CD8-positive, alpha-beta memory T cell (primary cell): ENCODE measurements around the gene TTC31. TPM values are rescaled to one million over a fixed set of nuclear protein-coding genes. Genes with fewer than 3 reads are reported as not detected.

ENCODE experiments used
- CTCF ChIA-PET: fragments of 350-600 bp; sonication (Branson Sonifier 250); formaldehyde crosslinking; loops from one replicate; lab custom pipeline; 2021; ENCODE audit warnings: antibody characterized with exemption; lab: Charles Lee
- POLR2A ChIA-PET: fragments of 350-600 bp; sonication (Branson Sonifier 250); formaldehyde crosslinking; loops from one replicate; lab custom pipeline; 2021; ENCODE audit warnings: antibody characterized with exemption; lab: Charles Lee
- DNase-seq, 5 donors: peaks; one replicate each; pipeline versions ENCODE4 v3.0.0 to v3.0.0-alpha.2; 2020 to 2022; ENCODE audit warnings: mixed read lengths in 1 of 5
- H3K27ac ChIP-seq: one replicate; pipeline ENCODE4 v1.7.0; 2013; ENCODE audit warnings: low read depth, mild to moderate bottlenecking, low read length, moderate library complexity
- H3K27me3 ChIP-seq: 2 replicates; pipeline ENCODE4 v1.7.0; 2013; ENCODE audit warnings: low read length, mild to moderate bottlenecking; ENCODE audit not compliant: insufficient read depth, poor library complexity, severe bottlenecking
- H3K36me3 ChIP-seq: 2 replicates; pipeline ENCODE4 v1.7.0; 2013; ENCODE audit warnings: mild to moderate bottlenecking, low read length, moderate library complexity; ENCODE audit not compliant: insufficient read depth
- H3K4me1 ChIP-seq: 2 replicates; pipeline ENCODE4 v1.7.0; 2013; ENCODE audit warnings: mild to moderate bottlenecking, low read length, moderate library complexity; ENCODE audit not compliant: insufficient read depth
- H3K4me3 ChIP-seq: 2 replicates; pipeline ENCODE4 v1.7.0; 2013; ENCODE audit warnings: mild to moderate bottlenecking, low read length
- H3K9me3 ChIP-seq: 2 replicates; pipeline ENCODE4 v1.7.0; 2013; ENCODE audit warnings: mild to moderate bottlenecking, low read length
- H3K27ac Mint-ChIP-seq, 8 donors: one replicate each; pipeline ENCODE4 v1.8.0; 2020 to 2021; ENCODE audit warnings: mixed read lengths in 8 of 8, mild to moderate bottlenecking in 6 of 8, inconsistent platforms in 3 of 8, moderate library complexity in 3 of 8
- H3K27me3 Mint-ChIP-seq, 2 donors: one replicate each; pipeline ENCODE4 v1.8.0; 2020 to 2021; ENCODE audit warnings: mixed read lengths in 2 of 2, mild to moderate bottlenecking in 1 of 2, moderate library complexity in 1 of 2
- H3K36me3 Mint-ChIP-seq, 3 donors: one replicate each; pipeline ENCODE4 v1.8.0; 2020 to 2021; ENCODE audit warnings: mixed read lengths in 3 of 3, inconsistent platforms in 1 of 3, mild to moderate bottlenecking in 1 of 3
- H3K4me1 Mint-ChIP-seq, 3 donors: one replicate each; pipeline ENCODE4 v1.8.0; 2020 to 2021; ENCODE audit warnings: mixed read lengths in 3 of 3, inconsistent platforms in 1 of 3, mild to moderate bottlenecking in 1 of 3
- H3K4me3 Mint-ChIP-seq, 7 donors: one replicate each; pipeline ENCODE4 v1.8.0; 2020 to 2021; ENCODE audit warnings: mixed read lengths in 7 of 7, mild to moderate bottlenecking in 6 of 7, moderate library complexity in 4 of 7, inconsistent platforms in 2 of 7
- H3K9me3 Mint-ChIP-seq, 5 donors: one replicate each; pipeline ENCODE4 v1.8.0; 2020 to 2022; ENCODE audit warnings: mixed read lengths in 5 of 5, mild to moderate bottlenecking in 3 of 5, moderate library complexity in 2 of 5, inconsistent platforms in 1 of 5
- polyA plus RNA-seq: library from polyadenylated mRNA; unstranded; fragments of 300-500 nt; fragmentation: Illumina TruSeq; gene quantifications from one replicate; pipeline ENCODE4 v1.2.3, GENCODE V29; 2021
- total RNA-seq, 2 experiments: library from RNA; stranded (reverse); gene quantifications; one replicate each; pipeline ENCODE4 v1.2.3, GENCODE V29; 2021

Gene TTC31
- total and polyA plus RNA-seq, 3 experiments from 2014 or later: 20.5 to 28.0 (median 26.4) TPM

- Histone ChIP-seq H3K27ac (no peak overlapping the region), H3K36me3 (peaks cover 13% of the 10 kb centered on the region), H3K9me3 (no peaks in the 10 kb centered on the region), H3K4me3 (no peak overlapping the region), H3K4me1 (peaks cover 28% of the 10 kb centered on the region), H3K27me3 (peaks cover 4% of the 10 kb centered on the region)
- peaks cover 30 to 40% (median 38%) of the 10 kb centered on the region in 3 donors for H3K4me1 Mint-ChIP-seq
- POLR2A ChIA-PET: interaction anchor here (0.8 to 1.7 kb wide), 3 partner anchors 49 to 78 kb away, joined by 3 to 5 read pairs (median 3); partner anchors contain the start of gene CCDC142
- H3K27me3 Mint-ChIP-seq: peaks cover 0 to 3% of the 10 kb centered on the region in 2 donors
- peaks cover 3 to 46% (median 5%) of the 10 kb centered on the region in 3 donors for H3K36me3 Mint-ChIP-seq
- peak overlapping the region in 7 of 8 donors; percentile 34 to 96 (median 70) for H3K27ac Mint-ChIP-seq
- no peaks in the 10 kb centered on the region for H3K9me3 Mint-ChIP-seq
- peak overlapping the region; percentile 2 to 78 (median 53) for H3K4me3 Mint-ChIP-seq
- CTCF ChIA-PET: interaction anchor here (0.9 to 5.1 kb wide), 15 partner anchors 19 to 282 kb away, joined by 3 to 42 read pairs (median 4); partner anchors contain the start of genes C2orf81, CCDC142, INO80B and MRPL53
- peak in 1 of 5 donors; percentile 36 for DNase-seq
Observed at GRCh38 chr2:74532222-74532621, 49.3 kb downstream of the TTC31 start.

- no peak overlapping the region for H3K27ac ChIP-seq
Observed at GRCh38 chr2:74533464-74533863, 50.6 kb downstream of the TTC31 start.

GRCh38 chr2:74534411-74534810 is 51.5 kb downstream of the TTC31 start:
- Mint-ChIP-seq H3K36me3 (peaks cover 0 to 26% (median 0%) of the 10 kb centered on the region in 3 donors), H3K27ac (peak overlapping the region in 1 of 8 donors; percentile 66), H3K4me3 (peak overlapping the region in 1 of 7 donors; percentile 29), H3K9me3 (no peaks in the 10 kb centered on the region), H3K4me1 (peaks cover 18 to 20% (median 20%) of the 10 kb centered on the region in 3 donors), H3K27me3 (peaks cover 4 to 25% of the 10 kb centered on the region in 2 donors)
- CTCF ChIA-PET: no interaction called here
- Histone ChIP-seq H3K27me3 (peaks cover 4% of the 10 kb centered on the region), H3K4me1 (peaks cover 16% of the 10 kb centered on the region), H3K4me3 (no peak overlapping the region), H3K9me3 (no peaks in the 10 kb centered on the region), H3K27ac (no peak overlapping the region), H3K36me3 (peaks cover 9% of the 10 kb centered on the region)
- POLR2A ChIA-PET: no interaction called here
- no peak for DNase-seq

More at GRCh38 chr2:74533464-74533863, 50.6 kb downstream of the TTC31 start:
- ChIA-PET POLR2A (no interaction called here), CTCF (interaction anchor here (5.1 kb wide), 1 partner anchor 50 kb away, joined by 42 read pairs; the partner anchor contains the start of genes CCDC142 and TTC31)
- H3K4me1 Mint-ChIP-seq: peaks cover 23 to 28% (median 27%) of the 10 kb centered on the region in 3 donors
- no peak for DNase-seq
- peaks cover 0 to 33% (median 0%) of the 10 kb centered on the region in 3 donors for H3K36me3 Mint-ChIP-seq
- no peaks in the 10 kb centered on the region for H3K9me3 ChIP-seq
- peaks cover 24% of the 10 kb centered on the region for H3K4me1 ChIP-seq
- H3K27ac Mint-ChIP-seq: peak overlapping the region in 1 of 8 donors; percentile 21
- no peaks in the 10 kb centered on the region for H3K9me3 Mint-ChIP-seq
- H3K36me3 ChIP-seq: peaks cover 9% of the 10 kb centered on the region
- no peak overlapping the region for H3K4me3 ChIP-seq
- peaks cover 0 to 16% of the 10 kb centered on the region in 2 donors for H3K27me3 Mint-ChIP-seq
- H3K4me3 Mint-ChIP-seq: no peak overlapping the region
- peaks cover 4% of the 10 kb centered on the region for H3K27me3 ChIP-seq

DNA sequence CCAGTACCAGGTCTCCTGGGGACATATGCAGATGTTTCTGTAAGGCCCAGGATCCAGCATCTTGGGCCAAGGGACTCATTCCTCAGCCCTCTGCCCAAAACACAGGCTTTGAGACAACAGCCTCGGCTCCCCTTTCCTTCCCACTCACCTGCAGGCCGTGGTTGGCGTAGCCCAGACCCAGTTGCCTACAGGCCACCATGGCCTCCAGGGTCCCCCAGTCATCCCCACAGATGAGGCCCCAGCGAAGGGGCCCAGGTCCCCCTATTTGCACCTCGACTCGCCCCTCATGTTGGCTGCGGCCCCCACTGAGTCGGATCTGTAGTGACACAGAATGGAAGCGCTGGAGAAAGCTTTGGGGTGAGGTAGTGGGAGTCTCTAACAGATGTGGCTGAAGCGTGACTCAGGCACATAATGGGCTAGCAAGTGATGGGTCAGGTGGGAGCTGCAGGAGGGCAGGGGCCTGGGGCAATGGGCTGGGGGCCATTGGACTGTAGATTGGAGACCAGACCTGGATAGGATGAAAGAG is 52.6 kb downstream of the TTC31 start:
- peaks cover 15% of the 10 kb centered on the region for H3K4me1 ChIP-seq
- ChIA-PET CTCF (no interaction called here), POLR2A (no interaction called here)
- Mint-ChIP-seq H3K27ac (peak overlapping the region in 2 of 8 donors; percentile 16 to 88), H3K9me3 (no peaks in the 10 kb centered on the region), H3K27me3 (peaks cover 10 to 30% of the 10 kb centered on the region in 2 donors), H3K36me3 (peaks cover 0 to 20% (median 0%) of the 10 kb centered on the region in 3 donors), H3K4me1 (peaks cover 17 to 19% (median 19%) of the 10 kb centered on the region in 3 donors), H3K4me3 (peak overlapping the region in 1 of 7 donors; percentile 48)
- peaks cover 4% of the 10 kb centered on the region for H3K27me3 ChIP-seq
- peaks cover 9% of the 10 kb centered on the region for H3K36me3 ChIP-seq
- DNase-seq: no peak
- no peak overlapping the region for H3K27ac ChIP-seq
- H3K4me3 ChIP-seq: no peak overlapping the region
- no peaks in the 10 kb centered on the region for H3K9me3 ChIP-seq

GRCh38 chr2:74536166-74536950 is 53.5 kb downstream of the TTC31 start:
- no peaks in the 10 kb centered on the region for H3K9me3 ChIP-seq

GRCh38 chr2:74537140-74537539 is 54.3 kb downstream of the TTC31 start:
- H3K4me3 ChIP-seq: no peak overlapping the region
- no peaks in the 10 kb centered on the region for H3K9me3 ChIP-seq
- H3K27ac ChIP-seq: no peak overlapping the region
- peaks cover 8% of the 10 kb centered on the region for H3K27me3 ChIP-seq
- H3K4me3 Mint-ChIP-seq: no peak overlapping the region
- peaks cover 0 to 16% (median 0%) of the 10 kb centered on the region in 3 donors for H3K36me3 Mint-ChIP-seq
- H3K4me1 Mint-ChIP-seq: peaks cover 2 to 3% (median 2%) of the 10 kb centered on the region in 3 donors
- peaks cover 9% of the 10 kb centered on the region for H3K36me3 ChIP-seq
- DNase-seq: no peak
- H3K9me3 Mint-ChIP-seq: no peaks in the 10 kb centered on the region
- POLR2A ChIA-PET: no interaction called here
- H3K27me3 Mint-ChIP-seq: peaks cover 14 to 37% of the 10 kb centered on the region in 2 donors
- no peak overlapping the region for H3K27ac Mint-ChIP-seq
- H3K4me1 ChIP-seq: no peaks in the 10 kb centered on the region
- CTCF ChIA-PET: no interaction called here

More at GRCh38 chr2:74536166-74536950, 53.5 kb downstream of the TTC31 start:
- H3K4me3 Mint-ChIP-seq: no peak overlapping the region
- no peaks in the 10 kb centered on the region for H3K9me3 Mint-ChIP-seq
- Histone ChIP-seq H3K27me3 (peaks cover 7% of the 10 kb centered on the region), H3K4me3 (no peak overlapping the region), H3K27ac (no peak overlapping the region), H3K36me3 (peaks cover 9% of the 10 kb centered on the region), H3K4me1 (peaks cover 7% of the 10 kb centered on the region)
- peaks cover 14 to 35% of the 10 kb centered on the region in 2 donors for H3K27me3 Mint-ChIP-seq
- no peak overlapping the region for H3K27ac Mint-ChIP-seq
- ChIA-PET CTCF (no interaction called here), POLR2A (no interaction called here)
- peaks cover 8 to 11% (median 10%) of the 10 kb centered on the region in 3 donors for H3K4me1 Mint-ChIP-seq
- DNase-seq: no peak
- H3K36me3 Mint-ChIP-seq: peaks cover 0 to 19% (median 0%) of the 10 kb centered on the region in 3 donors

DNA sequence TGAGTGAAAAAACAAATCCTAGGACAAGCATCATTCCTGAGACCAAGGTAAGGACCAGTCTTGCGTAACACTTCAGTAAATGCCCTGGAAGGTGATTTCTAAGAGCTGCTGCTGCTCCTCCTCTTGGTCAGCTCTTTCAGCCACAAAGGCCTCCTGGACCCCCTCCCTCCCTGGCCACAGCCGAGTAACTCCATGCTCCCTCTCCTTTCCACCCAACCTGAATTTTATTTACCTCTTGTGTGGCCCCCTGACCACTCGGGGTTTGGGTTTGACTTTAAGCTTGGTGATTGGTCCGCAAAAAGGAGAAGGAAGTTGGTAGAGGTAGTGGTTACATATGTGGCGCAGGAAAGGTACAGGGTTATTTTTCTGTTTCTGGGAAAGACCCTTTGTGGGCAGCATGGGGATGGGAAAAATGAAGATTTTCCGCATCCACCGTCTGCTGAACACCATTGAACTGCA is 56.0 kb downstream of the TTC31 start:
- POLR2A ChIA-PET: interaction anchor here (1.1 kb wide), 1 partner anchor 15 kb away, joined by 4 read pairs; no protein-coding TSS in a partner anchor
- CTCF ChIA-PET: no interaction called here
- H3K36me3 Mint-ChIP-seq: peaks cover 0 to under 1% (median 0%) of the 10 kb centered on the region in 3 donors
- peaks cover 12% of the 10 kb centered on the region for H3K27me3 ChIP-seq
- H3K27me3 Mint-ChIP-seq: peaks cover 17 to 49% of the 10 kb centered on the region in 2 donors
- no peaks in the 10 kb centered on the region for H3K9me3 Mint-ChIP-seq
- H3K36me3 ChIP-seq: peaks cover under 1% of the 10 kb centered on the region
- H3K4me3 ChIP-seq: no peak overlapping the region
- H3K4me1 ChIP-seq: no peaks in the 10 kb centered on the region
- no peak overlapping the region for H3K4me3 Mint-ChIP-seq
- H3K27ac Mint-ChIP-seq: no peak overlapping the region
- no peak for DNase-seq
- no peaks in the 10 kb centered on the region for H3K4me1 Mint-ChIP-seq
- H3K9me3 ChIP-seq: no peaks in the 10 kb centered on the region
- no peak overlapping the region for H3K27ac ChIP-seq
